HuH-7 (cell line): ENCODE measurements around the gene DNM2.
"Not testable (repeated sequence)": the region's sequence is repeated elsewhere in the genome, so short reads cannot be mapped to it uniquely, and the experiment has no call there.

ENCODE experiments used
- DNase-seq: peaks from one replicate; pipeline ENCODE4 v3.0.0; 2011; ENCODE audit warnings: low spot score

DNM2 gene

DNA sequence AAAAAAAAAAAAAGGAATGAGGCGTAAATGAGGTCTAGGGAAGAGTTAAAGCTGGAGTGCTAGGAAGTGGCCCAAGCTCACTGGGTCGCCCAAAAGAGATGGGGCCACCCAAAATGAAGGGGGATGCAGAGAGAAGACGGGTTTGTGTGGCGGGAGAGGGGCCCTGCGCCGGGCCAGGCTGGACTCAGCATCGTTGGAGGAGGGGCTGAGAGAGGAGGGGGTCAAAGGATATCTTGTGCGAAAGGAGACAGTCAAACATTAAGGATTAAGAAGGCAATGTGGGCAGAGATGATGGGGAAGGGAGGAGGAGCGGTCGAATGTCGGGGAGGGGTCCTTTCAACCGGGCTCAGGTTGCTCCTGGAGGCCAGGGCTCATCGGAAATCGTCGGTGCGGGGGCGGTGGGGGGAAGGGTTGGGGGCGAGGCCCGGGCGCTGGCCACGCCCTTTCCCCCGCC, 152.6 kb downstream of the DNM2 start:
- no peak for DNase-seq

DNA sequence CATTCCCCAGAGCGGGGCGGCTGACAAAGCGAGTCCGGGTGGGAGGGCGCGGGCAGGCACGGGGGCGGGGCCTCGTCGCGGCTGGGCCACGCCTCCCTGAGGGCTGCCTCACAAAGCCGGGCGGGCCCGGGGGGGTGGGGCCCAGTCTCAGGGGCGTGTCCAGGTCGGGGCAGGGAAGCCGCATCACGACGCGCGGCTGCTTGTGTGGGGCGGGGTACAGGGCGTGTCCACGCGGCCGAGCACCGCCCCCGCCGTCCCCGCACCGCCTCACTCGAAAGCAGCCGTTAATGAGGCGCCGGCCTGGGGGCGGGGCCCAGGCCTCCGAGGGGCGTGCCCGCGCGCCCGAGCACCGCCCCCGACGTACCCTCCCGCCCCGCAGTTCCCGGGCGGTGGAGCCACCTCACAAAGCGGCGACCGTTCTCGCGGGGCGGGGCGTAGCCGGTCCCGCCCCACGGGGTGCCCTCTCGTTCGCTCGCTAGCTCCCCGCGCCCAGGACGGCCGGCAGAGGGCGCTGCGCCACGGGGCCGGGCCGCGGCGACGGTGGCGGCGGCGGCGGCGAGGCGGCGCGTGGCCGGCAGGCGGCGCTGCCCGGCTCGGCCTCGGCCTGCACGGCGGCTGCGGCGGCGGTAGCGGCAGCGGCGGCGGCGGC, 153.2 kb downstream of the DNM2 start, which contains the start of gene CARM1:
TSS of gene CARM1 (plus strand) at position 599 of the 649 bp plus-strand sequence. CDS start 150 bp downstream, outside the sequence.
- DNase-seq, result peak; percentile 87

DNA sequence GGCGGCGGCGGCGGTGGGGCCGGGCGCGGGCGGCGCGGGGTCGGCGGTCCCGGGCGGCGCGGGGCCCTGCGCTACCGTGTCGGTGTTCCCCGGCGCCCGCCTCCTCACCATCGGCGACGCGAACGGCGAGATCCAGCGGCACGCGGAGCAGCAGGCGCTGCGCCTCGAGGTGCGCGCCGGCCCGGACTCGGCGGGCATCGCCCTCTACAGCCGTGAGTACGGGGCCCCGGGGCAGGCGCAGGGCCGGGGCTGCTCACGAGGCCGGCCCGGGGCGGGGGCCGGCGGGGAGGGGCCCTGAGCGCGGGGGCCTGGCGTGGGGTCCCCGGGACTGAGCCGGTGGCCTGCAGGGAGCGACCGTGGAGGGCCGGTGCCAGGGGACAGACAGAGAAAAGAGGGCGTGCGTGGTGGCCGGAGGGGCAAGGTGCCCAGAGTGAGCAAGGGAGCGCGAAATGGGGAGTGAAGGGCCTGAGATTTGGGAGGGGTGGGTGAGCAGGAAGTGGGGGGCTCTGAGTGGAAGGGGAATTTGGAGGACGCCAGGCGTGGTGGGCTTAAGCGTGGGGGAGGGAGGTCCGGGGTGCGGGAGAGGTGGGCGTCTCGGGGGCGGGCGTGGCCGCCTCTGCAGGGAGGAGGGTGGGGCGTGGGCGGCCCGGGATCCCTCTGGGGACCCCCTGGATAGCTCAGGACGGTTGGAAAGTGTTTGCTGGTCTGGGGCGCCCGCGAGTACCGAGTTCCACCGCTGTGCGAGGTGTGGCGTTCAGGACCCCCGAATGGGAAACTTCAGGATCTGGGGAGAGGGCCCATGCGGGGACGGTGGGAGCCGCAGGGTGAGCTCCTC, 154.0 kb downstream of the DNM2 start:
- DNase-seq, result no peak

DNA sequence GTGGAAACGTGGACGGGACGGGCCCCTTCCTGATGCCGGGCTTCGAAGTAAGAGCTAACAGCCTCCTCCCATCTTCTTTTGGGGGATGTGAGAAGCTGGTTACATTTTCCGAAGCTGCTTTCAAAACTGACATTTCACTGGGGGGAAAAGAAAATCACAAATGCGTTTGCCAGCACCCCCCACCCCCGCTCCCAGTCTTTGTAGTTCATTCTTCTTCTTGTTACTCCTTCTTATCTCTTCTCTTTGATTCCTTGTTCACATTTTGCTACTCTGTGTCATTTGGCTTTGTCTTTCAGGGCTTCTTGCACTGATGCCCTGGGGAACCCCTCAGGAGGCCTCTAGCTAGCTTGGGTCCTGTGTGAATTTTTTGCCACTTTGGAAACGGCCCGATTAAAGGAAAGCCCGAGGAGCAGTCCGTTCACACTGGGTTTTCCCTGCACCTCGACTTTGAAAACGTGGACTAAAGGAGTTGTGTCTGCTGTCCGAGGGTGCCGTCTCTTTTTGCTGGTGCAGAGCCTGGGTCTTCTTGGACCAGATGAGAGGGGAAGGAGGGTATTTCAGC, 154.7 kb downstream of the DNM2 start:
- DNase-seq, result no peak

DNA sequence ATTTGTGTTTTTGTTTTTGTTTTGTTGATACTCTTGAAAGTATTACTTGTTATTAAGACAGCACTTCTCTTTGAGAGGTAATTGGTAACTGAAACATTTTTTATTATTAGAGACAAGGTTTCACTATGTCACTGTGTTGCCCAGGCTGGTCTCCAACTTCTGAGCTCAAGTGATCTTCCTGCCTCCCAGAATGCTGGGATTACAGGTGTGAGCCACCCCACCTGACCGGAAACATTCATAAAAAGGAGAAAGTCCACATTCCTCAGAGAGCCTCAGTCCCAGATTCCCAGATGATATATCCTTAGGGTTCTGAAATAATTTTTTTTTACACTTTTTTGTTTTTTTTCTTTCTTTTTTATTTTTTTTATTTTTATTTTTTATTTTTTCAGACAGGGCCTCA, 156.1 kb downstream of the DNM2 start:
- DNase-seq, result no peak

DNA sequence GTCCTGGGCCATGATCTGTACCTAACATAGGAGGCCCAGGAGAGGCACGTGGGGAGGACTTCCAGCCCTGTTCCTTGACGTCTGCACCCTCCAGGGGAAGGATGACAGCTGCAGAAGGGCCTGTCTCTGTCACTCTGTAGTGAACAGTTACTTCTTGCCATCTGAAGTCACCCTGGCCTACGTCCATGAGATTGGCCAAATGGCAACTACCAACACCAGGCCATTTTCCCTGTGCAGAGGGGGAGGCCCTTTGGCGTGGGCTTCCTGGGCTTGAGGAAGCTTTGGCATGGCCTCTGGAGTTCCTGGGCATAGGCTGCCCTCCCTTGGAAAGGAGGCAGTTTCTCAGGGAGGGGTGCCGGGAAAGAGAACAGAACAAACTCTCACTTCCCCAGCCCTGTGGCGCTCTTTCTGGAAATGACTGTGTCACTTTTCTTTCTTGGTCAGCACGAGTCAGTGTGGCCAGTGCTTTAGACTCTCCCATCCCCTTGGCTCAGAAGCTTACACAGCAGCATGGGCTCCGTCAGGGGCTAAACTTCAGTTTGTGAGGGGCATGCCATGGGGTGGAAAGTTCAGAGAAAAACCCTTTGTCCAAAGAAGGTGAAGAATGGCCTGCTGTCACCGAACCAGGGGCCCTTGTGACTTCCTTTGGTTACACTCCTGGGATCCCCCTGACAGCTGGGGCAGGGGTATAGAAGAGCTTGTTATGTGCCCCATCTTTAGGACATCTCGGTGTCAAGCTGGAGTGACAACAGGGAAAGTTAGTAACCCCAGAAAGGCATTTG, 158.8 kb downstream of the DNM2 start:
- DNase-seq, result no peak

DNA sequence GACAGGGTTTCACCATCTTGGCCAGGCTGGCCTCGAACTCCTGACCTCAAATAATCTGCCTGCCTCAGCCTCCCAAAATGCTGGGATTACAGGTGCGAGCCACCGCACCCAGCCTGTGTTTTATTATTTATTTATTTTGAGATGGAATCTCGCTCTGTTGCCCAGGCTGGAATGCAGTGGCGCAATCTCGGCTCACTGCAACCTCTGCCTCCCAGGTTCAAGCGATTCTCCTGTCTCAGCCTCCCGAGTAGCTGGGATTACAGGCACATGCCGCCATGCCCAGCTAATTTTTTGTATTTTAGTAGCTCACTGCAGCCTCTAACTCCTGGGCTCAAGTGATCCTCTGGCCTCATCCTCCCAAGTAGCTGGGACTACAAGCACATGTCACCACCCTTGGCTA, 159.7 kb downstream of the DNM2 start:
- DNase-seq, result not testable (repeated sequence)

DNA sequence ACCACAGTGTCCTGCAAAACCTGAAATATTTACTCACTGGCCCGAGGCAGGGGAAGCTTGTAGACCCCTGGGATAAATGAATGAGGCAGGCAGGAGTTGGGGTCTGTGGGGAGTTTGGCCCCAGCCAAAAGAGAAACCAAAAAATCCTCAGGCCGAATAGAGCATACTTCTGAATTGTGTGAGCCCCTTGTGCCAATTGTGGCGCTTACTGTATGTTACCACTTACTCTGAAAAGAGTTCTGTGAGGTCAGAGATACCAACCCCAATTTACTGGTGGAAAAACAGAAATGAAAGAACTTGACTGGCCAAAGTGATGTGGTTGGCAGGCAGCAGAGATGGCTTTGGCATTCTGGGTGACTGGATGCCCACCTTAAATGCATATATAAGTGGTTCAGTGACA, 160.4 kb downstream of the DNM2 start:
- no peak for DNase-seq
